ENCODE measurements around the gene PPP3CB. TPM values are rescaled to one million over a fixed set of nuclear protein-coding genes. Genes with fewer than 3 reads are reported as not detected.

PPP3CB gene
- total RNA-seq, 1 donor from 2014 or later = 29.2 TPM

GRCh38 chr10:73494877-73495225 is 973 bp downstream of the PPP3CB start:
- H3K4me2 ChIP-seq (ENCODE audit: low read length) = peak overlapping the region; percentile 87
- no peaks in the 10 kb centered on the region for H3K9me3 ChIP-seq (ENCODE audit: insufficient read depth, low read depth, low read length)
- H3K27ac ChIP-seq (ENCODE audit: low read depth, low read length) = peak overlapping the region; percentile 97
- peak overlapping the region; percentile 94 for H3K27ac Mint-ChIP-seq (ENCODE audit: unreplicated experiment)
- peak overlapping the region; percentile 36 for H2AFZ ChIP-seq (ENCODE audit: low read depth, low read length)
- peak overlapping the region; percentile 82 for H3K4me3 ChIP-seq (ENCODE audit: insufficient read depth, low read depth, low read length)
- peaks cover 22% of the 10 kb centered on the region for H3K4me1 ChIP-seq (ENCODE audit: insufficient read depth, low read length)
- H3K4me1 Mint-ChIP-seq (ENCODE audit: low read depth, unreplicated experiment) = peaks cover 30% of the 10 kb centered on the region
- no peak for FAIRE-seq
- H3K36me3 Mint-ChIP-seq (ENCODE audit: low read depth, unreplicated experiment) = peaks cover 19% of the 10 kb centered on the region
- H3K27me3 Mint-ChIP-seq (ENCODE audit: low read depth, unreplicated experiment) = no peaks in the 10 kb centered on the region
- no peaks in the 10 kb centered on the region for H3K27me3 ChIP-seq (ENCODE audit: insufficient read depth, low read length)
- TF ChIP-seq CTCF (IDR thresholded peaks at IDR 0.05; ENCODE audit: insufficient read depth, low read depth, low read length) = no peak
- peak overlapping the region; percentile 92 for H3K4me3 Mint-ChIP-seq (ENCODE audit: unreplicated experiment)
- H3K79me2 ChIP-seq (ENCODE audit: insufficient read depth, low read length) = peaks cover 60% of the 10 kb centered on the region
- peak overlapping the region; percentile 95 for H3K9ac ChIP-seq (ENCODE audit: low read length)
- peaks cover under 1% of the 10 kb centered on the region for H3K36me3 ChIP-seq (ENCODE audit: insufficient read depth, low read length)
- H3K9me3 Mint-ChIP-seq (ENCODE audit: unreplicated experiment) = no peaks in the 10 kb centered on the region
- DNase-seq (ENCODE audit: low read depth) = peak; percentile 14
- peaks cover 3% of the 10 kb centered on the region for H4K20me1 ChIP-seq (ENCODE audit: insufficient read depth, low read length)

DNA sequence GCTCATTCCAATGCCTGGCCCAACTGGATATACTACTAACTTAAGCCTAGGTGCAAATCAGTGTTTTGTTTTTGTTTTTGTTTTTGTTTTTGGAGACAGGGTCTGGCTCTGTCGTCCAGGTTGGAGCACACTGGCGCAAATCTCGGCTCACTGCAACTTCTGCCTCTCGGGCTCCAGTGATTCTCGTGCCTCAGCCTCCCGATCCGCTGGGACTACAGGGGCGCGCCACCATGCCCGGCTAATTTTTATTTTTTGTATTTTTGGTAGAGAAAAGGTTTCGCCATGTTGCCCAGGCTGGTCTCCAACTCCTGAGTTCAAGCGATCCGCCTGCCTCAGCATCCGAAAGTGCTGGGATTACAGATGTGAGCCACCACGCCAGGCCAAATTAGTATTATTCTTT is 1.6 kb downstream of the PPP3CB start:
- Histone ChIP-seq H3K27me3 (ENCODE audit: insufficient read depth, low read length) (no peaks in the 10 kb centered on the region), H3K9me3 (ENCODE audit: insufficient read depth, low read depth, low read length) (no peaks in the 10 kb centered on the region), H3K79me2 (ENCODE audit: insufficient read depth, low read length) (peaks cover 66% of the 10 kb centered on the region), H3K27ac (ENCODE audit: low read depth, low read length) (peak overlapping the region; percentile 97), H2AFZ (ENCODE audit: low read depth, low read length) (no peak overlapping the region), H3K36me3 (ENCODE audit: insufficient read depth, low read length) (peaks cover 5% of the 10 kb centered on the region), H3K9ac (ENCODE audit: low read length) (peak overlapping the region; percentile 73), H3K4me2 (ENCODE audit: low read length) (peak overlapping the region; percentile 87), H3K4me3 (ENCODE audit: insufficient read depth, low read depth, low read length) (peak overlapping the region; percentile 82), H3K4me1 (ENCODE audit: insufficient read depth, low read length) (peaks cover 22% of the 10 kb centered on the region), H4K20me1 (ENCODE audit: insufficient read depth, low read length) (peaks cover 8% of the 10 kb centered on the region)
- H3K36me3 Mint-ChIP-seq (ENCODE audit: low read depth, unreplicated experiment) = peaks cover 18% of the 10 kb centered on the region
- H3K4me1 Mint-ChIP-seq (ENCODE audit: low read depth, unreplicated experiment) = peaks cover 30% of the 10 kb centered on the region
- H3K4me3 Mint-ChIP-seq (ENCODE audit: unreplicated experiment) = peak overlapping the region; percentile 79
- FAIRE-seq = no peak
- no peak for DNase-seq (ENCODE audit: low read depth)
- no peaks in the 10 kb centered on the region for H3K9me3 Mint-ChIP-seq (ENCODE audit: unreplicated experiment)
- TF ChIP-seq CTCF (IDR thresholded peaks at IDR 0.05; ENCODE audit: insufficient read depth, low read depth, low read length) (no peak), EZH2 (IDR thresholded peaks at IDR 0.05; ENCODE audit: insufficient read depth, low read length) (no peak)
- H3K27ac Mint-ChIP-seq (ENCODE audit: unreplicated experiment) = peak overlapping the region; percentile 90
- no peaks in the 10 kb centered on the region for H3K27me3 Mint-ChIP-seq (ENCODE audit: low read depth, unreplicated experiment)

DNA sequence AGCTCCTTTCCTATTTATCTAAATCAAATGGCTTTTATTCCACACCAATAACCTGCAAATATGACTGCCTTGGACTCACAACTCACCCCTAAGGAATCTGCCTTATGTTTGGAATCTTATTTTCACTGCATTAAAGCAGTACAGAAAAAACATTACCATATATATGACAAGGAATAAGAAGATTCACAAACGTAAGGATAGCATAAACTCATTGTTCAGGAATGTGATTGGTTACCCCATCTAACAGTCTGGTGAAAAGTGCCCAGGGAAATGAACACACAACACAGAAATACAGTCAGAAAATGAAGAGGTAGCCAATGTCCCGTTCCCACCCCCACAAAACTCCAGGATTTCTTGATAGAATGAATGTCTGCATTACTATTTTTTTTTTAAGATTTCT is 2.0 kb downstream of the PPP3CB start:
- H3K4me2 ChIP-seq (ENCODE audit: low read length) = peak overlapping the region; percentile 87
- peaks cover 30% of the 10 kb centered on the region for H3K4me1 Mint-ChIP-seq (ENCODE audit: low read depth, unreplicated experiment)
- peaks cover 70% of the 10 kb centered on the region for H3K79me2 ChIP-seq (ENCODE audit: insufficient read depth, low read length)
- H3K9me3 Mint-ChIP-seq (ENCODE audit: unreplicated experiment) = no peaks in the 10 kb centered on the region
- DNase-seq (ENCODE audit: low read depth) = peak; percentile 60
- H3K9ac ChIP-seq (ENCODE audit: low read length) = peak overlapping the region; percentile 73
- peaks cover 22% of the 10 kb centered on the region for H3K4me1 ChIP-seq (ENCODE audit: insufficient read depth, low read length)
- TF ChIP-seq CTCF (IDR thresholded peaks at IDR 0.05; ENCODE audit: insufficient read depth, low read depth, low read length) (no peak), EZH2 (IDR thresholded peaks at IDR 0.05; ENCODE audit: insufficient read depth, low read length) (no peak)
- peak overlapping the region; percentile 97 for H3K27ac ChIP-seq (ENCODE audit: low read depth, low read length)
- peak overlapping the region; percentile 82 for H3K4me3 ChIP-seq (ENCODE audit: insufficient read depth, low read depth, low read length)
- peak; percentile 76 for FAIRE-seq
- peaks cover 8% of the 10 kb centered on the region for H4K20me1 ChIP-seq (ENCODE audit: insufficient read depth, low read length)
- H3K27me3 ChIP-seq (ENCODE audit: insufficient read depth, low read length) = no peaks in the 10 kb centered on the region
- H2AFZ ChIP-seq (ENCODE audit: low read depth, low read length) = no peak overlapping the region
- peak overlapping the region; percentile 79 for H3K4me3 Mint-ChIP-seq (ENCODE audit: unreplicated experiment)
- peaks cover 18% of the 10 kb centered on the region for H3K36me3 Mint-ChIP-seq (ENCODE audit: low read depth, unreplicated experiment)
- no peaks in the 10 kb centered on the region for H3K9me3 ChIP-seq (ENCODE audit: insufficient read depth, low read depth, low read length)
- no peaks in the 10 kb centered on the region for H3K27me3 Mint-ChIP-seq (ENCODE audit: low read depth, unreplicated experiment)
- H3K27ac Mint-ChIP-seq (ENCODE audit: unreplicated experiment) = peak overlapping the region; percentile 90
- peaks cover 5% of the 10 kb centered on the region for H3K36me3 ChIP-seq (ENCODE audit: insufficient read depth, low read length)
